HepG2 (cell line): Measurements from ENCODE around the gene RAMP1. TPM values are rescaled to one million over a fixed set of nuclear protein-coding genes. Genes with fewer than 3 reads are reported as not detected.

Experiments
- ATAC-seq: fragments of 200-7000 bp; cut with Tn5 transposase; 3 replicates; pipeline ENCODE4 v1.9.1; 2020; ENCODE audit warnings: mild to moderate bottlenecking, moderate library complexity
- BruUV-seq: library from RNA; stranded (reverse); fragments of 400-500 nt; replicated peaks from 2 replicates; lab custom pipeline; 2021; lab: Mats Ljungman, UMichigan
- CTCF ChIA-PET: fragments of 300-600 bp; formaldehyde crosslinking; extraction: SDS; loops from one replicate; lab custom pipeline; 2021; ENCODE audit warnings: low total read pairs, inconsistent platforms, low intra/inter-chr PET ratio; lab: Yijun Ruan, JAX
- POLR2A ChIA-PET: fragments of 350-600 bp; sonication (Branson Sonifier 250); formaldehyde crosslinking; loops from one replicate; lab custom pipeline; 2020; ENCODE audit warnings: antibody characterized with exemption, inconsistent platforms; lab: Yijun Ruan, JAX
- DNase-seq: peaks from one replicate; pipeline ENCODE4 v3.0.0-alpha.2; 2015; ENCODE audit warnings: low spot score
- FAIRE-seq: peaks from 3 replicates; lab custom pipeline; 2011; peaks lifted over from hg19 to GRCh38; lab: Jason Lieb, UNC
- H2AFZ ChIP-seq: one replicate; pipeline ENCODE4 v1.6.1; 2011; ENCODE audit warnings: low read length, inconsistent platforms
- H3K27ac ChIP-seq: fragments of 300-600 bp; 3 replicates; pipeline ENCODE4 v1.8.0; 2011; ENCODE audit warnings: mixed run types, mild to moderate bottlenecking, mixed read lengths, low read length, inconsistent platforms; ENCODE audit not compliant: insufficient read depth; ENCODE audit errors: extremely low read length
- H3K27me3 ChIP-seq, 2 experiments: fragments of 200-600 bp in 1 of 2; 2 replicates in 1 of 2; 3 replicates in 1 of 2; pipeline versions ENCODE4 v1.6.0 to v1.8.0; 2011; ENCODE audit warnings: low read length in 2 of 2, mild to moderate bottlenecking in 2 of 2, moderate library complexity in 2 of 2, inconsistent platforms in 1 of 2; ENCODE audit not compliant: insufficient read depth in 2 of 2, control insufficient read depth in 1 of 2
- H3K36me3 ChIP-seq, 2 experiments: fragments of 200-600 bp in 1 of 2; replicated peaks in 1 of 2; 2 replicates in 1 of 2; 3 replicates in 1 of 2; pipeline versions ENCODE4 v1.5.1 to v1.8.0; 2011; ENCODE audit warnings: low read length in 2 of 2, inconsistent platforms in 1 of 2; ENCODE audit not compliant: insufficient read depth in 2 of 2, control insufficient read depth in 1 of 2
- H3K4me1 ChIP-seq: 2 replicates; pipeline ENCODE4 v1.5.1; 2012; ENCODE audit warnings: low read length, inconsistent platforms; ENCODE audit not compliant: insufficient read depth
- H3K4me2 ChIP-seq: 2 replicates; pipeline ENCODE4 v1.6.0; 2011; ENCODE audit warnings: low read depth, low read length, inconsistent platforms
- H3K4me3 ChIP-seq, 3 experiments: fragments of 200-600 bp in 1 of 3; sonication (generic), shearing (Covaris generic) in 1 of 3; replicated peaks in 1 of 3; 2 replicates each; pipeline ENCODE4 v1.5.1; 2011 to 2016; ENCODE audit warnings: low read length in 3 of 3, inconsistent platforms in 2 of 3, low read depth in 2 of 3, mild to moderate bottlenecking in 2 of 3, control low read depth in 1 of 3, mixed read lengths in 1 of 3; ENCODE audit not compliant: insufficient read depth in 1 of 3
- H3K79me2 ChIP-seq: one replicate; pipeline ENCODE4 v1.6.1; 2011; ENCODE audit warnings: low read length, inconsistent platforms; ENCODE audit not compliant: insufficient read depth
- H3K9ac ChIP-seq: 2 replicates; pipeline ENCODE4 v1.6.0; 2011; ENCODE audit warnings: mild to moderate bottlenecking, low read depth, low read length, inconsistent platforms; ENCODE audit not compliant: insufficient read depth
- H3K9me3 ChIP-seq: 2 replicates; pipeline ENCODE4 v1.5.1; 2012; ENCODE audit warnings: mild to moderate bottlenecking, low read length
- H4K20me1 ChIP-seq: 2 replicates; pipeline ENCODE4 v1.6.0; 2011; ENCODE audit warnings: inconsistent platforms, mild to moderate bottlenecking, low read length, moderate library complexity; ENCODE audit not compliant: insufficient read depth
- E2F1 ChIP-seq: sonication (generic); formaldehyde crosslinking; IDR thresholded peaks from 2 replicates; pipeline ENCODE4 v1.5.0; 2020; ENCODE audit warnings: missing genetic modification reagents
- LCORL ChIP-seq, 2 experiments: fragments of 450-650 bp in 1 of 2; sonication (generic) in 1 of 2; formaldehyde crosslinking in 1 of 2; IDR thresholded peaks; 2 replicates each; pipeline versions ENCODE4 v1.5.0 to v1.6.1; 2017 to 2020; ENCODE audit warnings: antibody characterized with exemption in 1 of 2, missing genetic modification reagents in 1 of 2
- ZNF281 ChIP-seq: sonication (generic); formaldehyde crosslinking; IDR thresholded peaks from 2 replicates; pipeline ENCODE4 v1.4.0; 2020; ENCODE audit warnings: missing genetic modification reagents, borderline replicate concordance
- WGBS: methylation state at CpG from one replicate; pipeline ENCODE4 v1.1.6; 2017; ENCODE audit warnings: low lambda C conversion rate; 5-methylcytosine and 5-hydroxymethylcytosine counted together
- in situ Hi-C: cut with HindIII; loops from 2 replicates; pipeline ENCODE4 v1.10.0; 2017; ENCODE audit warnings: low pct_unique_long_range_greater_than_20kb; ENCODE audit not compliant: extremely low pct_ligation_motif_present
- intact Hi-C: fragments of 100-400 bp; cut with micrococcal nuclease; formaldehyde crosslinking; loops from one replicate; pipeline ENCODE4 v1.10.0; 2022; ENCODE audit not compliant: unreplicated experiment
- polyA plus RNA-seq, 8 experiments: library from polyadenylated mRNA; depleted of rRNA in 3 of 8; stranded (reverse) in 7 of 8; unstranded in 1 of 8; fragments of >200 nt; fragmentation: Illumina TruSeq in 4 of 8; extraction: Trizol in 4 of 8; gene quantifications; 2 replicates each; pipeline versions ENCODE4 v1.2.1 to v1.2.3, GENCODE V29; 2011 to 2016; ENCODE audit warnings: low read depth in 4 of 8, missing spikeins in 1 of 8, mixed read lengths in 1 of 8; ENCODE audit not compliant: insufficient read depth in 1 of 8
- total RNA-seq, 5 experiments: library from RNA; depleted of rRNA; stranded (reverse); fragments of >200 nt; fragmentation: Illumina TruSeq; extraction: Trizol; gene quantifications; 2 replicates each; pipeline ENCODE4 v1.2.3, GENCODE V29; 2016; ENCODE audit warnings: low read depth in 1 of 5

RAMP1 gene
- total and polyA plus RNA-seq, 2 of the 13 experiments (the other 11 are each of a cell fraction or from before 2014, with no cell fraction given), result 0.29 to 0.61 TPM

GRCh38 chr2:237892984-237893595, 33.7 kb downstream of the RAMP1 start:
- no TSS peak for BruUV-seq
- no peak overlapping the region for H3K9ac ChIP-seq
- no peak overlapping the region for H3K27ac ChIP-seq
- intact Hi-C loops (no loop called here), in situ Hi-C loops (no loop called here)
- peaks cover 8% of the 10 kb centered on the region; the same call in 1 of the 2 replicates for H3K4me1 ChIP-seq
- no peaks in the 10 kb centered on the region for H3K79me2 ChIP-seq
- H3K36me3 ChIP-seq, result no peaks in the 10 kb centered on the region
- no peak overlapping the region for H3K4me2 ChIP-seq
- no peaks in the 10 kb centered on the region for H4K20me1 ChIP-seq
- peaks cover 3 to 43% of the 10 kb centered on the region in 2 experiments for H3K27me3 ChIP-seq
- WGBS, result 43% methylated on average over 9 of the region's 9 CpGs
- CTCF ChIA-PET, result no interaction called here
- ATAC-seq (no peak), DNase-seq (no peak), FAIRE-seq (no peak)
- POLR2A ChIA-PET, result no interaction called here
- no peak overlapping the region for H2AFZ ChIP-seq
- no peaks in the 10 kb centered on the region for H3K9me3 ChIP-seq
- no peak overlapping the region for H3K4me3 ChIP-seq
- TF ChIP-seq LCORL (IDR thresholded peaks at IDR 0.05), result no peak
- TF ChIP-seq LCORL (CRISPR knock-in tag; IDR thresholded peaks at IDR 0.05), result no peak
- TF ChIP-seq ZNF281 (CRISPR knock-in tag), result no peak
- TF ChIP-seq E2F1 (CRISPR knock-in tag), result no peak
